ENCODE measurements around the gene GPX7. TPM values are rescaled to one million over a fixed set of nuclear protein-coding genes. Genes with fewer than 3 reads are reported as not detected.

GPX7 gene
- total RNA-seq, 1 experiment from 2014 or later, result not detected

DNA sequence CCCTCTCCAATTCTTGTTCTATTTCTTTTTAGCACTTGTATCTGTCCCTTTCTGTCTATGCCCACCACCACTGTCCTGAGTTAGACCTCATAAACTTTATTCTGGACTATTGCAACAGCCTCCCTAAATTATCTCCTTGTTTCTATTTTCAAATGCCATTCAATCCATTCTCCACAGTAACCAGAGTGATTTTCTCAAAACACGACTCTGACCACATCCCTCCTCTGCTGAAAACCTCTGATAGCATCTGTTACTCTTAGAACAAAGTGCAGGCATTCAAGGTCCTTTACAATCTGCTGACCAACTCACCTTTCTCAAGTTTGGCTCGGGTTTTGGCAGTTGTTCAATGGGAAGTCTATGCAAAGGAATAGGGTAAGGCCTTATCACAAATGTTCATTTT lies 22.8 kb upstream of the GPX7 start:
- CTCF ChIA-PET, result interaction anchor here (0.6 kb wide), 4 partner anchors 26 to 118 kb away, joined by 3 to 5 read pairs (median 4); no protein-coding TSS in a partner anchor
- peaks cover 8% of the 10 kb centered on the region for H3K36me3 Mint-ChIP-seq (ENCODE audit: insufficient read depth, unreplicated experiment)
- peaks cover 31% of the 10 kb centered on the region for H3K4me1 Mint-ChIP-seq (ENCODE audit: insufficient read depth, unreplicated experiment)
- intact Hi-C loops (cut with micrococcal nuclease), result no loop called here
- DNase-seq (ENCODE audit: unreplicated experiment), result no peak
- TF ChIP-seq, protein P1, sequence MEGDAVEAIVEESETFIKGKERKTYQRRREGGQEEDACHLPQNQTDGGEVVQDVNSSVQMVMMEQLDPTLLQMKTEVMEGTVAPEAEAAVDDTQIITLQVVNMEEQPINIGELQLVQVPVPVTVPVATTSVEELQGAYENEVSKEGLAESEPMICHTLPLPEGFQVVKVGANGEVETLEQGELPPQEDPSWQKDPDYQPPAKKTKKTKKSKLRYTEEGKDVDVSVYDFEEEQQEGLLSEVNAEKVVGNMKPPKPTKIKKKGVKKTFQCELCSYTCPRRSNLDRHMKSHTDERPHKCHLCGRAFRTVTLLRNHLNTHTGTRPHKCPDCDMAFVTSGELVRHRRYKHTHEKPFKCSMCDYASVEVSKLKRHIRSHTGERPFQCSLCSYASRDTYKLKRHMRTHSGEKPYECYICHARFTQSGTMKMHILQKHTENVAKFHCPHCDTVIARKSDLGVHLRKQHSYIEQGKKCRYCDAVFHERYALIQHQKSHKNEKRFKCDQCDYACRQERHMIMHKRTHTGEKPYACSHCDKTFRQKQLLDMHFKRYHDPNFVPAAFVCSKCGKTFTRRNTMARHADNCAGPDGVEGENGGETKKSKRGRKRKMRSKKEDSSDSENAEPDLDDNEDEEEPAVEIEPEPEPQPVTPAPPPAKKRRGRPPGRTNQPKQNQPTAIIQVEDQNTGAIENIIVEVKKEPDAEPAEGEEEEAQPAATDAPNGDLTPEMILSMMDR (IDR thresholded peaks at IDR 0.05; ENCODE audit: unreplicated experiment), result no peak
- H3K27ac Mint-ChIP-seq (ENCODE audit: low read depth, unreplicated experiment), result no peak overlapping the region
- BruUV-seq (replicated peaks), result no TSS peak
- no peaks in the 10 kb centered on the region for H3K27me3 Mint-ChIP-seq (ENCODE audit: insufficient read depth, unreplicated experiment)
- POLR2A ChIA-PET, result interaction anchor here (1.1 kb wide), 1 partner anchor 23 kb away, joined by 4 read pairs; no protein-coding TSS in a partner anchor
- H3K4me3 Mint-ChIP-seq (ENCODE audit: unreplicated experiment), result no peak overlapping the region
- H3K9me3 Mint-ChIP-seq (ENCODE audit: unreplicated experiment), result peaks cover 8% of the 10 kb centered on the region

DNA sequence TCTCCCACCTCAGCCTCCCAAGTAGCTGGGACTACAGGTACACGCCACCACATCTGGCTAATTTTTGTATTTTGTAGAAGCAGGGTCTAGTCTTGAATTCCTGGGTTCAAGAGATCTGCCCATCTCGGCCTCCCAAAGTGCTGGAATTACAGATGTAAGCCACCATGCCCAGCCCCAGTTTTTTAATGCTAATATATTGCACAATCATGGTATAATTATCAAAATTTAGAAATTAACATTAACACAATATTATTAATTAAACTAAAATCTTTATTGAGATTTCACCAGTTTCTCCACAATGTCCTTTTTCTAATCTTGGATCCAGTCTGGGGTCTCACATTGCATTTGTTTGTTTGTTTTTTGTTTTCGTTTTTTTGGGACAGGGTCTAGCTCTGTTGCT lies 21.9 kb upstream of the GPX7 start:
- BruUV-seq (replicated peaks), result no TSS peak
- POLR2A ChIA-PET, result interaction anchor here (1.2 kb wide), 1 partner anchor 13 kb away, joined by 3 read pairs; no protein-coding TSS in a partner anchor
- TF ChIP-seq, protein P1 (IDR thresholded peaks at IDR 0.05; ENCODE audit: unreplicated experiment), result no peak
- DNase-seq (ENCODE audit: unreplicated experiment), result no peak
- Mint-ChIP-seq H3K9me3 (ENCODE audit: unreplicated experiment) (peaks cover 8% of the 10 kb centered on the region), H3K4me3 (ENCODE audit: unreplicated experiment) (no peak overlapping the region), H3K36me3 (ENCODE audit: insufficient read depth, unreplicated experiment) (peaks cover 12% of the 10 kb centered on the region), H3K4me1 (ENCODE audit: insufficient read depth, unreplicated experiment) (peaks cover 23% of the 10 kb centered on the region), H3K27ac (ENCODE audit: low read depth, unreplicated experiment) (no peak overlapping the region), H3K27me3 (ENCODE audit: insufficient read depth, unreplicated experiment) (no peaks in the 10 kb centered on the region)
- intact Hi-C loops (cut with micrococcal nuclease), result no loop called here
- CTCF ChIA-PET, result interaction anchor here (0.6 to 0.7 kb wide), 2 partner anchors 25 to 29 kb away, joined by 3 read pairs; no protein-coding TSS in a partner anchor

DNA sequence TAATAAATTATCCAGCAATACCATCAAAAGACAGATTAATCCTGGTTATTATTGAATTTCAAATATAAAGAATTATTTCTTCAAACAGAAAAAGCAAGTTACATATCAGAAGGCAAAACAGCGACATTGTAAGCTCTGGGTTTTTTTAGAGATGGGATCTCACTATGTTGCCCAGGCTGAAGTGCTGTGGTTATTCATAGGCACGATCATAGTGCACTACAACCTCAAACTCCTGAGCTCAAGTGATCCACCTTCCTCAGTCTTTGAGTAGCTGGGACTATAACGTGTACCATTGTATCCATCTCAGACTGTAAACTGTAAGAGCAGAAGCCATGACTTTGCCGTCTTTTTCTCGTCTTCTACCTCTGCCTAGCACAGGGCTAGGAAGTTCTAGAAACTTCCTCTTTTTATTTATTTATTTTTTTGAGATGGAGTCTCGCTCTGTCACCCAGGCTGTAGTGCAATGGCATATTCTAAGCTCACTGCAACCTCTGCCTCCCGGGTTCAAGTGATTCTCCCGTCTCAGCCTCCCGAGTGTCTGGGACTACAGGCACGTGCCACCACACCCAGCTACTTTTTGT lies 20.0 kb upstream of the GPX7 start:
- no TSS peak for BruUV-seq (replicated peaks)
- TF ChIP-seq, protein P1 (IDR thresholded peaks at IDR 0.05; ENCODE audit: unreplicated experiment), result no peak
- Mint-ChIP-seq H3K4me3 (ENCODE audit: unreplicated experiment) (no peak overlapping the region), H3K27ac (ENCODE audit: low read depth, unreplicated experiment) (no peak overlapping the region), H3K4me1 (ENCODE audit: insufficient read depth, unreplicated experiment) (peaks cover 13% of the 10 kb centered on the region), H3K27me3 (ENCODE audit: insufficient read depth, unreplicated experiment) (no peaks in the 10 kb centered on the region), H3K9me3 (ENCODE audit: unreplicated experiment) (peaks cover 8% of the 10 kb centered on the region), H3K36me3 (ENCODE audit: insufficient read depth, unreplicated experiment) (peaks cover 7% of the 10 kb centered on the region)
- ChIA-PET CTCF (interaction anchor here (0.8 kb wide), 1 partner anchor 22 kb away, joined by 3 read pairs; no protein-coding TSS in a partner anchor), POLR2A (no interaction called here)
- no peak for DNase-seq (ENCODE audit: unreplicated experiment)
- intact Hi-C loops (cut with micrococcal nuclease), result no loop called here

DNA sequence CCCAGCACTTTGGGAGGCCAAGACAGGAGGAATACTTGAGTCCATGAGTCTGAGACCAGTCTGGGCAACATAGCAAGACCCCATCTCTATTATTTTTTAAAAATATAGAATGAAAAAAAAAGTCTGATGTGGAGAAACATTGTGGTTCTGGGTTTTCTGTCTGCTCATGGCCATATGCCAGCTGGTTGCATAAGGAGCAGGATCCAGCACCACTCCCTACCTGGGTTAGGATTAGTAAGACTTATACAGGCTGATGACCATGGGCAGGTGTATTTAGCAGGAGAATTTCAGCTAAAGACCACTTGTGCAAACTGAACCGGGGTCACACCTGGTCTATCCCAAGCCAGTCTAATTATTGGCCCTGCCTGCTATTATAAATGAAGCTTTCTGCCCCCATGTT lies 16.7 kb upstream of the GPX7 start:
- POLR2A ChIA-PET, result interaction anchor here (0.5 to 1.3 kb wide), 5 partner anchors 8 to 63 kb away, joined by 3 to 5 read pairs (median 4); partner anchors contain the start of gene TUT4
- CTCF ChIA-PET, result no interaction called here
- BruUV-seq (replicated peaks), result no TSS peak
- H3K27ac Mint-ChIP-seq (ENCODE audit: low read depth, unreplicated experiment), result no peak overlapping the region
- H3K4me1 Mint-ChIP-seq (ENCODE audit: insufficient read depth, unreplicated experiment), result no peaks in the 10 kb centered on the region
- H3K36me3 Mint-ChIP-seq (ENCODE audit: insufficient read depth, unreplicated experiment), result peaks cover 7% of the 10 kb centered on the region
- H3K9me3 Mint-ChIP-seq (ENCODE audit: unreplicated experiment), result no peaks in the 10 kb centered on the region
- H3K4me3 Mint-ChIP-seq (ENCODE audit: unreplicated experiment), result no peak overlapping the region
- peak; percentile 52 for DNase-seq (ENCODE audit: unreplicated experiment)
- TF ChIP-seq, protein P1 (IDR thresholded peaks at IDR 0.05; ENCODE audit: unreplicated experiment), result no peak
- intact Hi-C loops (cut with micrococcal nuclease), result no loop called here
- H3K27me3 Mint-ChIP-seq (ENCODE audit: insufficient read depth, unreplicated experiment), result no peaks in the 10 kb centered on the region

All from MCF 10A (cell line).